Skeletal muscle tissue (tissue), 4 donors: ENCODE data around the gene CDK15. TPM values are rescaled to one million over a fixed set of nuclear protein-coding genes. Genes with fewer than 3 reads are reported as not detected.

Experiments used
- H3K27ac ChIP-seq: one replicate; pipeline ENCODE4 v1.7.0; 2013; ENCODE audit warnings: mild to moderate bottlenecking, low read depth, low read length, inconsistent platforms
- H3K27me3 ChIP-seq, 3 donors: one replicate each; pipeline ENCODE4 v1.7.0; 2013; ENCODE audit warnings: low read length in 3 of 3; ENCODE audit not compliant: control insufficient read depth in 3 of 3, insufficient read depth in 3 of 3
- H3K36me3 ChIP-seq, 3 donors: one replicate each; pipeline ENCODE4 v1.7.0; 2013; ENCODE audit warnings: low read length in 3 of 3; ENCODE audit not compliant: control insufficient read depth in 3 of 3, insufficient read depth in 3 of 3
- H3K4me1 ChIP-seq, 3 donors: one replicate each; pipeline ENCODE4 v1.7.0; 2013; ENCODE audit warnings: low read length in 3 of 3, mild to moderate bottlenecking in 3 of 3; ENCODE audit not compliant: control insufficient read depth in 3 of 3, insufficient read depth in 3 of 3
- H3K4me3 ChIP-seq, 3 donors: one replicate each; pipeline ENCODE4 v1.7.0; 2013; ENCODE audit warnings: low read length in 3 of 3
- H3K9ac ChIP-seq, 3 donors: one replicate each; pipeline ENCODE4 v1.7.0; 2013; ENCODE audit warnings: low read length in 3 of 3, mild to moderate bottlenecking in 3 of 3, moderate library complexity in 2 of 3, low read depth in 1 of 3
- H3K9me3 ChIP-seq, 3 donors: one replicate each; pipeline ENCODE4 v1.7.0; 2013; ENCODE audit warnings: low read length in 3 of 3; ENCODE audit not compliant: control insufficient read depth in 3 of 3
- total RNA-seq: library from RNA; depleted of rRNA; stranded (reverse); fragments of >200 nt; gene quantifications from one replicate; pipeline ENCODE4 v1.2.3, GENCODE V29; 2014
- donor health status: Osteomylitis.

Gene CDK15
- total RNA-seq, 1 donor from 2014 or later: 0.52 TPM

DNA sequence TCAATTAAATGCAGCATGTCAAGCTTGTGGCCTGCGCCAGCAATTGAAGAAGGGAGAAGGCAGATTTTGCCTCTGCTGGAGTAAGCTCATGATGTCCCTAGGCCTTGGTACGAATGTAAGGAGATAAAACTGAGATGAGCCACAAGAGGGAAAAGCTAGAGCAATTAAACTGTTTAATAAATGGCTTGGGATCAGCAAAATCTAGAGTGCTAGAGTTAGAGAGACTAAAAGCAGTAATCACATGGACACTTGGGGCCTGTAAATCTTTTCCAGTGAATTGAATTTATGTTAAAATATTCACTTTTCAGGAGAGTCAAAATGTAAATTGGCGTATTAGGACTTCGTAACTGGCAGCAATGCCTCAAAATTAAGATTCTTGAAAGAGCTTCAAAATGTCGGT, 86.2 kb downstream of the CDK15 start:
- Histone ChIP-seq H3K27me3 (no peaks in the 10 kb centered on the region), H3K4me1 (peaks cover 0 to 23% (median 9%) of the 10 kb centered on the region in 3 donors), H3K4me3 (no peak overlapping the region), H3K9ac (no peak overlapping the region), H3K36me3 (no peaks in the 10 kb centered on the region), H3K9me3 (no peaks in the 10 kb centered on the region), H3K27ac (no peak overlapping the region)

DNA sequence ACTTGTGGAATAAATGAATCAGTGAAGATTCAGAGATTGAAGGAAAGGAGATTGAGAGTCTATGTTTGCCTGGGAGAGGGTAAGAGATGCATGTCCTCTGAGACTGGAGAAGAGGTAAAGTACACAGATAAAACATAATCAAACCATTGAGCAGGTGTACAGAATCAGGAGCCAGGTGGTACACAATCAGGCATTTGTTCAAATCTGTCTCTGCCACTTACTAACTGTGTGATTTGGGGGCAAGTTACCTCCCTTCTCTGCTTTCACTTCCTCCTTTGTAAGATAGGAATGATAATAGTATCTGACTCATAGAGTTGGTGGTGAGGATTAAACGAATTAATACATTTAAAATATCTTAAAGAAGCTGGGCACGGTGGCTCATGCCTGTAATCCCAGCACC, 94.0 kb downstream of the CDK15 start:
- H3K36me3 ChIP-seq: no peaks in the 10 kb centered on the region
- no peaks in the 10 kb centered on the region for H3K27me3 ChIP-seq
- no peak overlapping the region for H3K9ac ChIP-seq
- no peak overlapping the region for H3K4me3 ChIP-seq
- H3K9me3 ChIP-seq: no peaks in the 10 kb centered on the region
- H3K27ac ChIP-seq: no peak overlapping the region
- no peaks in the 10 kb centered on the region for H3K4me1 ChIP-seq

- Histone ChIP-seq H3K27me3 (no peaks in the 10 kb centered on the region), H3K4me3 (no peak overlapping the region), H3K27ac (no peak overlapping the region), H3K36me3 (no peaks in the 10 kb centered on the region), H3K4me1 (no peaks in the 10 kb centered on the region), H3K9ac (no peak overlapping the region), H3K9me3 (no peaks in the 10 kb centered on the region)
Observed at GRCh38 chr2:201901786-201902185, 95.4 kb downstream of the CDK15 start.

- H3K9me3 ChIP-seq: no peaks in the 10 kb centered on the region
- H3K27ac ChIP-seq: no peak overlapping the region
- no peaks in the 10 kb centered on the region for H3K27me3 ChIP-seq
- no peak overlapping the region for H3K9ac ChIP-seq
- no peaks in the 10 kb centered on the region for H3K4me1 ChIP-seq
- no peak overlapping the region for H3K4me3 ChIP-seq
- H3K36me3 ChIP-seq: no peaks in the 10 kb centered on the region
Observed at GRCh38 chr2:201904538-201905420, 98.4 kb downstream of the CDK15 start.

GRCh38 chr2:201906777-201907562, 100.6 kb downstream of the CDK15 start:
- H3K4me3 ChIP-seq: no peak overlapping the region
- no peaks in the 10 kb centered on the region for H3K9me3 ChIP-seq
- no peak overlapping the region for H3K9ac ChIP-seq
- H3K4me1 ChIP-seq: no peaks in the 10 kb centered on the region
- no peak overlapping the region for H3K27ac ChIP-seq
- no peaks in the 10 kb centered on the region for H3K27me3 ChIP-seq
- H3K36me3 ChIP-seq: no peaks in the 10 kb centered on the region

DNA sequence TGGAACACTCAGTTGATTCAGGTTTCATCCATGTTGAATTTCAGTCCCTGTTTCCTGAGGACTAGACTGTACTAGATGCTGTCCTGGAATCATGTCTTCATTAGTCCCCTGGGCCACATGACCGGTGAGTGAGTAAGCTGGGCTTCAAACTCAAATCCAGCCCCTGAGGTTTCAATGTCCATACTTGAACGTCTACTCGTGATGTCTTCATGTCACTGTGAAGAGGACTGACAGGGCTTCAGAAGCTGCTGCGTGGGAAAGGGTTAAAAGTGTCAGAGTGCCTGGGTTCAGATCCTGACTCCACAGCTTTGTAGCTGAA, 101.2 kb downstream of the CDK15 start:
- H3K27ac ChIP-seq: no peak overlapping the region
- H3K27me3 ChIP-seq: no peaks in the 10 kb centered on the region
- no peaks in the 10 kb centered on the region for H3K9me3 ChIP-seq
- H3K4me3 ChIP-seq: no peak overlapping the region
- no peak overlapping the region for H3K9ac ChIP-seq
- H3K36me3 ChIP-seq: no peaks in the 10 kb centered on the region
- H3K4me1 ChIP-seq: no peaks in the 10 kb centered on the region

- Histone ChIP-seq H3K9me3 (no peaks in the 10 kb centered on the region), H3K36me3 (no peaks in the 10 kb centered on the region), H3K4me1 (no peaks in the 10 kb centered on the region), H3K27me3 (no peaks in the 10 kb centered on the region), H3K4me3 (no peak overlapping the region), H3K9ac (no peak overlapping the region), H3K27ac (no peak overlapping the region)
Observed at GRCh38 chr2:201908901-201909300, 102.6 kb downstream of the CDK15 start.

DNA sequence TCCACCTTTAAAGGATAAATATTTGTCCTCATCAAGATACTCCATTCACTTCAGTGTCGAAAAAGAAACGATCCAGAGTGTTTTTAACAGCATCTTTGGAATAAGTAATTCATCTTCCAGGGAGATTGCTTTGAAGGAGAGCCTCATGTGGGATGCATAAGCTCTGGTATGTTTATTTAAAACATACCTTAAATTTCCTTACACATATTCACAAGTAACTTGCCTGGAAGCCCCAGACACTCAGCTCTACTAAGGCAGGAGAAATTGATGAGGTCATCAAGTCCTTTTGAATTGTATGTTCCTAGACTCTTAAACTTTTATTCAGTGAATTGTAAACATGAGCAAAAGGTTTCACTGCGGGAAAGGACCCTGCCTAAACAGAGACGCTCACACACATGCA, 103.0 kb downstream of the CDK15 start:
- no peaks in the 10 kb centered on the region for H3K36me3 ChIP-seq
- no peak overlapping the region for H3K9ac ChIP-seq
- no peak overlapping the region for H3K27ac ChIP-seq
- no peaks in the 10 kb centered on the region for H3K27me3 ChIP-seq
- H3K4me1 ChIP-seq: no peaks in the 10 kb centered on the region
- no peaks in the 10 kb centered on the region for H3K9me3 ChIP-seq
- no peak overlapping the region for H3K4me3 ChIP-seq

GRCh38 chr2:201909961-201910361, 103.6 kb downstream of the CDK15 start:
- H3K9me3 ChIP-seq: no peaks in the 10 kb centered on the region
- H3K4me1 ChIP-seq: no peaks in the 10 kb centered on the region
- no peak overlapping the region for H3K9ac ChIP-seq
- H3K4me3 ChIP-seq: no peak overlapping the region
- H3K27me3 ChIP-seq: no peaks in the 10 kb centered on the region
- no peak overlapping the region for H3K27ac ChIP-seq
- no peaks in the 10 kb centered on the region for H3K36me3 ChIP-seq

DNA sequence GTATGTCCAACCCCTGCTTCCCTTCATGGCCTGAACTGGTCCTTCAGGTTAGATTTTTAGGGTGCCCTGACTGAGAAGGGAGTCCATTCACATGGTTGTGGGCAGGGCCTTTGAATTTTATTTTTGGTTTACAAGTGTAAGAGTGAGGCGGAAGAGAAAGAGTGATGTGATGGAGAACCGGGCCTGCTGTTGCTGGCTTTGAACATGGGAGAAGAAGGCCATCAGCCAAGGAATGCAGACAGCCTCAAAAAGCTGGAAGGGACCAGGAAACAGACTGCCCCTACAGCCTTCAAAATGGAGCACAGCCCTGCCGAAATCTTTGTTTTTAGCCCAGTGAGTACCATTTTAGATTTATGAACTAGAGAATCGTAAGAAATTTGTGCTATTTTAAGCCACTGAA, 105.0 kb downstream of the CDK15 start:
- Histone ChIP-seq H3K9ac (no peak overlapping the region), H3K27ac (no peak overlapping the region), H3K4me3 (no peak overlapping the region), H3K9me3 (no peaks in the 10 kb centered on the region), H3K36me3 (no peaks in the 10 kb centered on the region), H3K4me1 (no peaks in the 10 kb centered on the region), H3K27me3 (no peaks in the 10 kb centered on the region)
